Hepatocyte (in vitro differentiated cells): ENCODE results near the gene GANC. TPM values are rescaled to one million over a fixed set of nuclear protein-coding genes. Genes with fewer than 3 reads are reported as not detected.

Experiments
- DNase-seq: peaks from one replicate; pipeline ENCODE4 v3.0.0-alpha.2; 2016; ENCODE audit warnings: low spot score
- H2AFZ ChIP-seq: fragments of 200-600 bp; sonication (generic); 2 replicates; pipeline ENCODE4 v1.6.0; 2016; ENCODE audit warnings: antibody characterized with exemption, mild to moderate bottlenecking
- H3K27ac ChIP-seq: fragments of 200-600 bp; sonication (generic); 2 replicates; pipeline ENCODE4 v1.5.1; 2016; ENCODE audit warnings: mild to moderate bottlenecking
- H3K27me3 ChIP-seq: fragments of 200-600 bp; sonication (generic); 2 replicates; pipeline ENCODE4 v1.6.1; 2016
- H3K36me3 ChIP-seq: fragments of 200-600 bp; sonication (generic); replicated peaks from 2 replicates; pipeline ENCODE4 v1.5.1; 2016; ENCODE audit warnings: low read depth; ENCODE audit not compliant: insufficient read depth
- H3K4me1 ChIP-seq: fragments of 200-600 bp; sonication (generic); 2 replicates; pipeline ENCODE4 v1.5.1; 2016; ENCODE audit warnings: mild to moderate bottlenecking, moderate library complexity; ENCODE audit not compliant: insufficient read depth
- H3K4me2 ChIP-seq: fragments of 200-600 bp; sonication (generic); 2 replicates; pipeline ENCODE4 v1.6.0; 2016
- H3K4me3 ChIP-seq: fragments of 200-600 bp; sonication (generic); 2 replicates; pipeline ENCODE4 v1.5.1; 2016; ENCODE audit warnings: mild to moderate bottlenecking
- H3K79me2 ChIP-seq: fragments of 200-600 bp; sonication (generic); 2 replicates; pipeline ENCODE4 v1.6.0; 2017; ENCODE audit warnings: mild to moderate bottlenecking
- H3K9me2 ChIP-seq: fragments of 200-600 bp; sonication (generic); replicated peaks from 2 replicates; pipeline ENCODE4 v1.6.0; 2017; ENCODE audit warnings: mild to moderate bottlenecking; ENCODE audit not compliant: insufficient read depth
- H3K9me3 ChIP-seq: fragments of 200-600 bp; sonication (generic); 2 replicates; pipeline ENCODE4 v1.5.1; 2016; ENCODE audit warnings: low read depth, mild to moderate bottlenecking
- H4K20me1 ChIP-seq: fragments of 200-600 bp; sonication (generic); 2 replicates; pipeline ENCODE4 v1.6.0; 2016; ENCODE audit warnings: mild to moderate bottlenecking; ENCODE audit not compliant: insufficient read depth, poor library complexity, severe bottlenecking
- CTCF ChIP-seq: fragments of 200-600 bp; sonication (generic); IDR thresholded peaks from 2 replicates; pipeline ENCODE4 v1.5.1; 2016; ENCODE audit warnings: antibody characterized with exemption, mild to moderate bottlenecking; ENCODE audit not compliant: poor library complexity
- EZH2 ChIP-seq: fragments of 200-600 bp; sonication (generic); IDR thresholded peaks from 2 replicates; pipeline ENCODE4 v1.6.1; 2016; ENCODE audit warnings: antibody characterized with exemption, mild to moderate bottlenecking, borderline replicate concordance
- EZH2phosphoT487 ChIP-seq: fragments of 200-600 bp; sonication (generic); IDR thresholded peaks from one replicate; pipeline ENCODE4 v1.6.1; 2018; ENCODE audit warnings: antibody characterized with exemption, mild to moderate bottlenecking, low read depth, moderate library complexity; ENCODE audit not compliant: unreplicated experiment, severe bottlenecking
- WGBS: methylation state at CpG from one replicate; pipeline ENCODE4 v1.1.6; 2016; ENCODE audit warnings: low lambda C conversion rate; ENCODE audit errors: missing lambda C conversion rate; 5-methylcytosine and 5-hydroxymethylcytosine counted together
- polyA plus RNA-seq: library from polyadenylated mRNA; unstranded; fragments of >200 nt; fragmentation: Nextera tagmentation; extraction: Ambion mirVana; gene quantifications from 2 replicates; pipeline ENCODE4 v1.2.1, GENCODE V29; 2016
- total RNA-seq: library from RNA; depleted of rRNA; stranded (reverse); fragments of >200 nt; gene quantifications from 2 replicates; pipeline ENCODE4 v1.2.3, GENCODE V29; 2014

Gene GANC
- total and polyA plus RNA-seq, 2 experiments from 2014 or later, result 9.1 to 11.2 TPM

- H3K9me3 ChIP-seq, result no peaks in the 10 kb centered on the region
- H2AFZ ChIP-seq, result no peak overlapping the region
- no peak overlapping the region for H3K27ac ChIP-seq
- TF ChIP-seq CTCF (no peak), EZH2phosphoT487 (no peak), EZH2 (no peak)
- DNase-seq, result no peak
- H4K20me1 ChIP-seq, result no peaks in the 10 kb centered on the region
- no peaks in the 10 kb centered on the region for H3K9me2 ChIP-seq
- H3K4me1 ChIP-seq, result no peaks in the 10 kb centered on the region
- no peak overlapping the region for H3K4me2 ChIP-seq
- H3K36me3 ChIP-seq, result no peaks in the 10 kb centered on the region
- 78% methylated on average over 8 of the region's 8 CpGs for WGBS
- H3K79me2 ChIP-seq, result no peaks in the 10 kb centered on the region
- H3K27me3 ChIP-seq, result no peaks in the 10 kb centered on the region
- H3K4me3 ChIP-seq, result no peak overlapping the region
These were observed 105.0 kb downstream of the GANC start for GRCh38 chr15:42378011-42378410.

- H3K79me2 ChIP-seq, result no peaks in the 10 kb centered on the region
- no peak overlapping the region for H3K4me2 ChIP-seq
- no peaks in the 10 kb centered on the region for H3K36me3 ChIP-seq
- no peaks in the 10 kb centered on the region for H3K9me3 ChIP-seq
- no peaks in the 10 kb centered on the region for H3K27me3 ChIP-seq
- H4K20me1 ChIP-seq, result no peaks in the 10 kb centered on the region
- no peak for TF ChIP-seq EZH2phosphoT487
- no peak for TF ChIP-seq CTCF
- no peak for TF ChIP-seq EZH2
- H3K4me1 ChIP-seq, result no peaks in the 10 kb centered on the region
- DNase-seq, result no peak
- WGBS, result 57% methylated on average over 4 of the region's 4 CpGs
- no peaks in the 10 kb centered on the region for H3K9me2 ChIP-seq
- no peak overlapping the region for H3K27ac ChIP-seq
- H2AFZ ChIP-seq, result no peak overlapping the region
- H3K4me3 ChIP-seq, result no peak overlapping the region
These were observed 111.6 kb downstream of the GANC start for GRCh38 chr15:42384597-42384996.

- no peaks in the 10 kb centered on the region for H3K27me3 ChIP-seq
- H3K4me2 ChIP-seq, result no peak overlapping the region
- H3K79me2 ChIP-seq, result no peaks in the 10 kb centered on the region
- H3K36me3 ChIP-seq, result no peaks in the 10 kb centered on the region
- no peak overlapping the region for H3K4me3 ChIP-seq
- H3K9me3 ChIP-seq, result no peaks in the 10 kb centered on the region
- no peaks in the 10 kb centered on the region for H3K4me1 ChIP-seq
- H3K27ac ChIP-seq, result peak overlapping the region; percentile 35
- no peaks in the 10 kb centered on the region for H4K20me1 ChIP-seq
- WGBS, result 21% methylated on average over 5 of the region's 5 CpGs
- no peaks in the 10 kb centered on the region for H3K9me2 ChIP-seq
- peak; percentile 76 for TF ChIP-seq CTCF
- TF ChIP-seq EZH2, result no peak
- no peak for TF ChIP-seq EZH2phosphoT487
- H2AFZ ChIP-seq, result no peak overlapping the region
- DNase-seq, result peak; percentile 81
These were observed 112.4 kb downstream of the GANC start for GRCh38 chr15:42385206-42385979.
